GM18526 (cell line): ENCODE measurements around the gene KCNH1.

Source experiments
- POLR2A ChIP-seq: IDR thresholded peaks from 3 replicates; pipeline ENCODE4 v1.6.1; 2011; ENCODE audit not compliant: insufficient read length; ENCODE audit errors: extremely low read depth

KCNH1 gene

DNA sequence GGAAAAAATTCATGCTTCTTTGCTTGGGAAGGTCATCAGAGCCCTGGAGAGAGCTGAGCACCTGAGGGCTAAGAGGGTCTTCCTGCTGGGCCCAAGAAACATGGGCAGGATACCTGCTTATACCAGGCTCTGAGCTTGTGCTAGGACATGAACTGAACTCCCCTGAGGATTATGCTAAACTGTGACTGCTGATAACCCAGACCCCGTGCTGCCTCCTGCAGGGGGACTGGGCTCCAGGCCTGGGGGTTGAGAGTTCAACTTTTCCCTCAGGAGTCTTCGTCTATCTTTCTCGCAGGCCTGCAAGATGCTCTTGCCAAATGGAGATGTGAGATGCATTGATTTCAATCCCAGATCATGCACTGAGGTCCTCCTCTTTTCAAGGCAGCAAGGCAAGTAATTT is 436.8 kb downstream of the KCNH1 start:
- TF ChIP-seq POLR2A, result no peak

- TF ChIP-seq POLR2A, result no peak
Measured at GRCh38 chr1:210696709-210697108, 437.2 kb downstream of the KCNH1 start.

- TF ChIP-seq POLR2A, result no peak
Measured at GRCh38 chr1:210695026-210695425, 438.9 kb downstream of the KCNH1 start.

DNA sequence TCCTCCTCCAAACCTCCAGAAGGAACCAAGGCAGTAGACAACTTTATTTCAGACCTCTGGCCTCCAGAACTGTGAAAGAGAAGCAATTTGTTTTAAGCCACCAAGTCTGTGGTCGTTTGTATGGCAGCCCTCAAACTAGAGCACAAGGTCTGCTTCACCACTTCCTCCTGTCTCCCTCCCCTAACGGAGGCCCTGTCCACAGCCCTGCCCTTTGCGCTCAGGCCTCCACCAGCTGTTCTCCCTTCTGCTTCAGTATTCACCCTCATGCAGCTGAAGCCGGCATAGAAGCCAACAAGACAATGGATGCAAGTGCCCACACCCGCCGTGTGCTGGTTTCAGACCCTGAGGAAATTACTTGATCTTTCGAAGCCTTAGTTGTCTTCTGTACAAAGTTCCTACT is 441.2 kb downstream of the KCNH1 start:
- no peak for TF ChIP-seq POLR2A

GRCh38 chr1:210691039-210691610 is 442.8 kb downstream of the KCNH1 start:
- TF ChIP-seq POLR2A, result no peak

DNA sequence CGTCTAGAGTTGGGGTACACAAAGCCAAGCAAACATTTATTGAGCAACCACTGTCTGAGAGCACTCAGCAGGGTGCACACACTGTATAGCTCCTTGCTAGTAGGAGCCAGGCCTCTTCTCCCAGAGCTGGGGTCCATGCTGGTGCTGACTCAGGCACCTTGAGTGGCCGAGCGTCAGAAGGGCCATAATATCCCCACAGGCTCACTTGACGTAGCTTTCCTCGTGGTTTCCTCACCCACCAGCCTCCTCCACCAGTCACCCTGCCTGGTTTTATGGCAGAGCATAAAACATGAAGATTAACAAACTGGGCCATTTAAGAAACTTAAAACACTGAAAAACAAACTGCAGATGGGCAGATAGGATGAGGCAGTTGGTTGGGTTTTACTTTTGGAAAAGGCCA is 443.7 kb downstream of the KCNH1 start:
- no peak for TF ChIP-seq POLR2A

- TF ChIP-seq POLR2A, result no peak
Measured at GRCh38 chr1:210689826-210690225, 444.1 kb downstream of the KCNH1 start.

DNA sequence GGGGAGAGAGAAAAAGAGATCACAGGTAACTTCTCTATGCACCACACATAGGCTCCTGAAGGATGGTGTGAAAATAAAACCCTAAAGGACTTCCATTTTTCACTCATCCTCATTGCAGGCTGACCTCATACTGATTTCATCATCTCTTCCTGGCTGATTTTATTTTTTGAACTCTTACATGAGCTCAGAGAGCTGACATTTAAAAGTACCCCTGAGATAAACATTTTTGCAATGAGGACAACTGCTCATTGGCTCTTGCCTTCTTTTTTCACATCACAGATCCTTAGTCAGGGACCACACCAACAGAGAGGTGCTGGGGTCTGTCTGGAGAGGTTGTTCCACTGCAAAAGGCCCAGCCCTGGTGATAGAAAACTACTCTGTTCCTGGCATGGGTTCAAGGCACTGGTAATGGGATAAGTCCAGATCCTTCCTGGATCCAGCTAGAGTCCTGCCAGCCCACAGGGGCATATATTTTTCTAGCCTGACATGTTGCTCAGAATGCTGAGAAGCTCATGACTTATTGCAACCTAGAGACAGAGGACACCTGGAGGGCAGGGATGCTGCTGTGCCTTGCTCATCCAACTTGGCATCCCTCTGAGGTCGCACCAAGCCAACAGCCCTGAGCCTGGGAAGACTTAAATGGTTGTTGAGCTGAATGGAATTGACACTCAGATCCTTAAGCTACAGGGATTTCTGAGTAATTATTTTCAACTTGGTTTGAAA is 445.3 kb downstream of the KCNH1 start:
- TF ChIP-seq POLR2A, result no peak

GRCh38 chr1:210687582-210688279 is 446.2 kb downstream of the KCNH1 start:
- TF ChIP-seq POLR2A, result no peak

DNA sequence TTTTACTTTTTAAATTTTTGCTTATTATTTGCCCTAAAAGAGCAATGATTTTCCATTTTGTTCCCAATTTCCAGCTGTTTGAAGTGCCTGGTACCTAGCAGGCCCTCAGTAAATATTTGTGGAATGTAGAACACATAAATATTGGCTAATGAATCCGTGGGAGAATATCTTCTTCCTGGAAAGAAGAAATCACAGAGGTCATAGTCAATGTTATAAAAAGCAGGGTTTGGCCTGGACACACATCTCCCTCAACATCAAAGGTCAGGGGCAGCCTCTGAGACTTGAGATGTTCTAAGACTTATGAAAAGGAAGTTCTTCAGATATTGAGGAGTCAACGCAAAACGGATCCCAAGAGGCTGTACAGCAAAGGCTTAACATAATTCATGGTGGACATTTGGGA is 447.1 kb downstream of the KCNH1 start:
- no peak for TF ChIP-seq POLR2A

GRCh38 chr1:210685295-210685650 is 448.7 kb downstream of the KCNH1 start:
- TF ChIP-seq POLR2A, result no peak

GRCh38 chr1:210684466-210685294 is 449.3 kb downstream of the KCNH1 start:
- TF ChIP-seq POLR2A, result no peak

DNA sequence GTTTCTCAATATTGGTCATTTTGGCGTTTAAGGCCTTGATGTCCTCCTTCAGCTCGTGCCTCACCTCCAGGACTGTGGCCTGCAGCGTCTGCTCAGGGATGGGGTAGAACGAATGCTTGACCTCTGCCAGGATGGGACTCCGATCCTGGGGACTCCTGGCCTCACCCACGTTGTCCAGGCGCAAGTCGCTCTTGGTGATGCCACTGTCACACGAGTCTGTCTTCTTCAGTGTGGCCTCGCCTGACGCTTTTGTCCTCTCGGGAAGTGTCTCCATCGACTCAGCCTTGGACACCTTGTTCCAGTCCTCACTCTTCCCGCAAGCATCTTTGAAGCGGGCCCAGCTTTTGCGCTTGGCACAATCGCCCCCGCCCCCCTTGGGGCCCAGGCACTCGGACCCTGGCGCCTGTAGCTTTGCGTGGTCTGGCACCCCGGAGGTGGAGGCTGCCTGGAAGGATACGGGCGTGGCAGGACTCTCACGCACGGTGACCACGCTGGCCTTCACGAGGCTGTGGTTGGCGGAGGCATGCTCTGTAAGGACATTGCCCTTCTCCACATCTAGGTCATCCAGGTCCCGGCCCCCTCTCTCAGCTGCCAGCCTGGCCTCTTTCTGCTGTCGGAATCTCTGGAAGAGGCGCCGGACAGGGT is 450.4 kb downstream of the KCNH1 start:
- TF ChIP-seq POLR2A, result no peak

DNA sequence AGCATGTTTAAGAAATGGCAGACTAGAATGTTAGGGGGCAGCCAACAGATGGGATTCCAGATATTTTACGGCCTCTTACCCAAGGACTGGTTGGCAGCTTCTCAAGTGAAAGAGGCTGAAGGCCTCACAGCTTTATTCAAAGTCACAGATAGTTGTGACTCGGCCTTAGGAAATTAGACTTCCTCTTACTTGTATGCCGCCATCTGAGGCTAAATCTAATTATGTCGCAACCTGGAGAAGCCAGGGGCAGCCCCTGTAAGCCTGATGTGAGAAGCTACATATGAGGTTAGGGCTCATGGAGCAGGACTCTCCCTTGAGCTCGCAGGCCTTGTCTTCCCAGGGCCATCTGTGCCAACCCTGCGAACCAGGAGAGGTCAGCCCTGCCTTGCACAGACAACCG is 452.8 kb downstream of the KCNH1 start:
- no peak for TF ChIP-seq POLR2A

DNA sequence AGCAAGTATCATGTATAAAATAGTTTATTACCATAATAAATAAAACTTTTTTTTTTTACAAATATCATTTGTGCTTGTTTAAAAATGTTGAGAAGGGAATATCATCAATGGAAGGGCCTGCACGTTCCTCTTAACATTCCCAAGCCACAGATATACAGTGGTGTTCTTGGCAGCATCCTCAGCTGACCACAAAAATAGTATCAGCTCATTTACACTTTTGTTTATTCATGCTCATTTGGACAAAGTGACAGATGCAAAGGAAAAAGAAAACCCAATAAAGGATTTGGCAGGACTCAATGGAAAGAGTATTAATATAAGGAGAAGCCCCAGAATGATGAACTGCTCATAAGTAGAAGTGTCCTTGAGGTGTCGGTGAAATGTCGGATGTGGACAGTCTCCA is 455.6 kb downstream of the KCNH1 start:
- TF ChIP-seq POLR2A, result no peak
